H1 (cell line): ENCODE measurements around the gene SH3PXD2A. TPM values are rescaled to one million over a fixed set of nuclear protein-coding genes. Genes with fewer than 3 reads are reported as not detected.
A peak's percentile ranks its signal among the peaks of the same experiment; 100 is the strongest.

Experiments
- CTCF ChIA-PET: fragments of 300-600 bp; sonication (Branson Sonifier 250); formaldehyde crosslinking; loops from one replicate; lab custom pipeline; 2021; ENCODE audit not compliant: partially characterized antibody; lab: Charles Lee
- POLR2A ChIA-PET: fragments of 300-600 bp; sonication (Branson Sonifier 250); formaldehyde crosslinking; loops from one replicate; lab custom pipeline; 2021; ENCODE audit warnings: inconsistent platforms; ENCODE audit not compliant: partially characterized antibody; lab: Charles Lee
- DNase-seq, 2 experiments: peaks; one replicate each; pipeline versions ENCODE4 v3.0.0 to v3.0.0-alpha.2; 2010 to 2022; ENCODE audit warnings: low spot score in 2 of 2, low read depth in 1 of 2, mixed read lengths in 1 of 2
- FAIRE-seq: peaks from 2 replicates; lab custom pipeline; 2011; peaks lifted over from hg19 to GRCh38; lab: Jason Lieb, UNC
- H2AFZ ChIP-seq: 2 replicates; pipeline ENCODE4 v1.8.1; 2012; ENCODE audit warnings: low read length, inconsistent platforms
- H2AK5ac ChIP-seq: 2 replicates; pipeline ENCODE4 v1.6.1; 2013; ENCODE audit warnings: low read depth, low read length
- H2BK120ac ChIP-seq: replicated peaks from 2 replicates; pipeline ENCODE3; 2013; ENCODE audit warnings: low read depth, low read length, inconsistent platforms
- H2BK12ac ChIP-seq: 2 replicates; pipeline ENCODE4 v1.6.1; 2013; ENCODE audit warnings: low read depth, low read length
- H2BK15ac ChIP-seq: 2 replicates; pipeline ENCODE4 v1.6.1; 2013; ENCODE audit warnings: low read length
- H2BK20ac ChIP-seq: 2 replicates; pipeline ENCODE4 v1.6.1; 2013; ENCODE audit warnings: low read length
- H2BK5ac ChIP-seq: 2 replicates; pipeline ENCODE4 v1.6.1; 2013; ENCODE audit warnings: low read depth, low read length
- H3K14ac ChIP-seq: 2 replicates; pipeline ENCODE4 v1.6.1; 2013; ENCODE audit warnings: inconsistent platforms; ENCODE audit not compliant: insufficient read length
- H3K18ac ChIP-seq: 2 replicates; pipeline ENCODE4 v1.6.1; 2013; ENCODE audit warnings: low read length; ENCODE audit errors: extremely low read depth
- H3K23ac ChIP-seq: 2 replicates; pipeline ENCODE4 v1.6.1; 2013; ENCODE audit warnings: inconsistent platforms; ENCODE audit not compliant: insufficient read length
- H3K23me2 ChIP-seq: 2 replicates; pipeline ENCODE4 v1.6.1; 2013; ENCODE audit warnings: low read depth, low read length
- H3K27ac ChIP-seq: 2 replicates; pipeline ENCODE4 v1.6.1; 2011; ENCODE audit warnings: low read depth, low read length, inconsistent platforms
- H3K27me3 ChIP-seq, 4 experiments: replicated peaks in 1 of 4; 1 replicate in 1 of 4; 2 replicates in 3 of 4; pipeline versions ENCODE4 v1.6.1 to v1.8.1; 2011 to 2013; ENCODE audit warnings: low read length in 3 of 4, mild to moderate bottlenecking in 3 of 4, inconsistent platforms in 2 of 4, mixed read lengths in 2 of 4, moderate library complexity in 1 of 4; ENCODE audit not compliant: control insufficient read depth in 3 of 4, insufficient read depth in 3 of 4; ENCODE audit errors: extremely low read depth in 1 of 4
- H3K36me3 ChIP-seq, 4 experiments: 2 replicates each; pipeline versions ENCODE4 v1.6.1 to v1.8.1; 2011 to 2013; ENCODE audit warnings: mild to moderate bottlenecking in 4 of 4, low read length in 3 of 4, moderate library complexity in 2 of 4, control low read depth in 1 of 4, inconsistent platforms in 1 of 4; ENCODE audit not compliant: insufficient read depth in 4 of 4, control insufficient read depth in 2 of 4
- H3K4ac ChIP-seq: replicated peaks from 2 replicates; pipeline ENCODE3; 2013; ENCODE audit warnings: low read length, low read depth, mixed read lengths, inconsistent platforms; ENCODE audit not compliant: insufficient read length
- H3K4me1 ChIP-seq, 4 experiments: replicated peaks in 1 of 4; 1 replicate in 1 of 4; 2 replicates in 3 of 4; pipeline versions ENCODE4 v1.6.1 to v1.8.1; 2011 to 2013; ENCODE audit warnings: low read length in 3 of 4, inconsistent platforms in 2 of 4, mixed read lengths in 1 of 4; ENCODE audit not compliant: insufficient read depth in 4 of 4, control insufficient read depth in 3 of 4
- H3K4me2 ChIP-seq, 2 experiments: 2 replicates each; pipeline versions ENCODE4 v1.6.1 to v1.8.1; 2011 to 2013; ENCODE audit warnings: low read depth in 2 of 2, low read length in 2 of 2, control low read depth in 1 of 2, inconsistent platforms in 1 of 2, mild to moderate bottlenecking in 1 of 2; ENCODE audit not compliant: insufficient read depth in 1 of 2
- H3K4me3 ChIP-seq, 4 experiments: fragments of 200-600, 300-600 bp in 1 of 4; sonication (generic), shearing (Covaris generic), sonication (Bioruptor Twin) in 1 of 4; 2 replicates each; pipeline versions ENCODE4 v1.5.1 to v1.8.1; 2011 to 2016; ENCODE audit warnings: low read length in 4 of 4, low read depth in 3 of 4, control low read depth in 2 of 4, inconsistent platforms in 2 of 4, mild to moderate bottlenecking in 2 of 4, mixed read lengths in 1 of 4, moderate library complexity in 1 of 4; ENCODE audit not compliant: insufficient read depth in 2 of 4; ENCODE audit errors: extremely low read depth in 1 of 4
- H3K56ac ChIP-seq: replicated peaks from 2 replicates; pipeline ENCODE3; 2013; ENCODE audit warnings: low read depth, mild to moderate bottlenecking, mixed read lengths, low read length, inconsistent platforms; ENCODE audit not compliant: insufficient read length
- H3K79me1 ChIP-seq: 2 replicates; pipeline ENCODE4 v1.6.1; 2013; ENCODE audit warnings: low read depth, low read length, control low read depth
- H3K79me2 ChIP-seq, 2 experiments: 2 replicates each; pipeline versions ENCODE4 v1.6.1 to v1.8.1; 2012 to 2013; ENCODE audit warnings: low read length in 2 of 2, mild to moderate bottlenecking in 2 of 2, inconsistent platforms in 1 of 2; ENCODE audit not compliant: insufficient read depth in 2 of 2, control insufficient read depth in 1 of 2
- H3K9ac ChIP-seq, 4 experiments: replicated peaks in 1 of 4; 1 replicate in 1 of 4; 2 replicates in 3 of 4; pipeline versions ENCODE4 v1.6.1 to v1.8.1; 2011 to 2013; ENCODE audit warnings: low read depth in 3 of 4, low read length in 3 of 4, control low read depth in 2 of 4, mild to moderate bottlenecking in 2 of 4, moderate library complexity in 2 of 4, inconsistent platforms in 1 of 4; ENCODE audit errors: extremely low read depth in 1 of 4
- H3K9me3 ChIP-seq, 2 experiments: 2 replicates each; pipeline versions ENCODE4 v1.6.1 to v1.8.1; 2012 to 2013; ENCODE audit warnings: mild to moderate bottlenecking in 2 of 2, moderate library complexity in 2 of 2, control low read depth in 1 of 2, inconsistent platforms in 1 of 2, low read depth in 1 of 2, low read length in 1 of 2, mixed read lengths in 1 of 2; ENCODE audit not compliant: insufficient read depth in 2 of 2
- H4K20me1 ChIP-seq, 2 experiments: replicated peaks in 1 of 2; 2 replicates each; pipeline versions ENCODE3 to v1.8.1; 2011 to 2013; ENCODE audit warnings: inconsistent platforms in 2 of 2, low read length in 2 of 2, mild to moderate bottlenecking in 1 of 2; ENCODE audit not compliant: insufficient read depth in 2 of 2, control insufficient read depth in 1 of 2
- H4K5ac ChIP-seq: 2 replicates; pipeline ENCODE4 v1.6.1; 2013; ENCODE audit warnings: low read length, low read depth, mixed read lengths, inconsistent platforms; ENCODE audit not compliant: insufficient read length
- H4K8ac ChIP-seq: 2 replicates; pipeline ENCODE4 v1.8.0; 2013; ENCODE audit warnings: mild to moderate bottlenecking, moderate library complexity, low read length, inconsistent platforms; ENCODE audit not compliant: insufficient read depth; ENCODE audit errors: extremely low read depth
- H4K91ac ChIP-seq: replicated peaks from 2 replicates; pipeline ENCODE3; 2013; ENCODE audit warnings: low read length, mixed read lengths, inconsistent platforms; ENCODE audit not compliant: insufficient read length
- ATF3 ChIP-seq: IDR thresholded peaks from 2 replicates; pipeline ENCODE4 v1.6.1; 2011; ENCODE audit warnings: low read depth, mild to moderate bottlenecking, low read length; ENCODE audit not compliant: insufficient read depth
- CREB1 ChIP-seq: IDR thresholded peaks from 2 replicates; pipeline ENCODE4 v1.6.1; 2012; ENCODE audit warnings: inconsistent platforms
- WGBS, 2 experiments: shearing (Covaris generic) in 1 of 2; methylation state at CpG; one replicate each; pipeline versions ENCODE4 v1.1.6 to v1.1.7; 2013 to 2015; ENCODE audit warnings: low lambda C conversion rate in 2 of 2, mixed read lengths in 2 of 2, inconsistent platforms in 1 of 2, low coverage in 1 of 2, missing lambda C conversion rate in 1 of 2; ENCODE audit not compliant: insufficient replicate concordance in 2 of 2, insufficient coverage in 1 of 2, insufficient read length in 1 of 2; ENCODE audit errors: extremely low coverage in 1 of 2, missing lambda C conversion rate in 1 of 2; 5-methylcytosine and 5-hydroxymethylcytosine counted together
- polyA plus RNA-seq, 7 experiments: library from polyadenylated mRNA; depleted of rRNA in 3 of 7; stranded (reverse) in 5 of 7; unstranded in 2 of 7; fragments of >200 nt in 5 of 7; fragments of 200-250 nt in 2 of 7; gene quantifications; 1 replicate in 5 of 7; 2 replicates in 1 of 7; 4 replicates in 1 of 7; pipeline versions ENCODE4 v1.2.1 to v1.2.3, GENCODE V29; 2011 to 2013; ENCODE audit warnings: missing spikeins in 2 of 7, mixed read lengths in 2 of 7
- total RNA-seq: library from RNA; stranded (reverse); fragmentation: NEBNext Ultra II Directional; extraction: Animal tissue kit (Norgen Biotek cat#: 25700); gene quantifications from 2 replicates; pipeline ENCODE4 v1.2.1, GENCODE V29; 2021

The SH3PXD2A gene
- total and polyA plus RNA-seq, 2 of the 8 experiments (the other 6 are each of a cell fraction or from before 2014, with no cell fraction given): 5.4 to 16.3 TPM

GRCh38 chr10:103789161-103789560 lies 66.2 kb downstream of the SH3PXD2A start:
- no peak for FAIRE-seq
- Histone ChIP-seq H3K27me3 (no peaks in the 10 kb centered on the region), H4K5ac (no peak overlapping the region), H3K27ac (no peak overlapping the region), H2BK5ac (no peak overlapping the region), H4K91ac (peak overlapping the region; percentile 56), H3K4ac (no peak overlapping the region), H2BK20ac (no peak overlapping the region), H3K56ac (no peak overlapping the region), H2BK12ac (0 out of 2 replicates have a peak overlapping the region, but pooled peaks have one; percentile 60), H3K36me3 (no peaks in the 10 kb centered on the region), H4K8ac (no peak overlapping the region), H3K9me3 (no peaks in the 10 kb centered on the region), H3K14ac (no peak overlapping the region), H3K23me2 (no peaks in the 10 kb centered on the region), H3K9ac (no peak overlapping the region), H4K20me1 (no peaks in the 10 kb centered on the region), H3K4me2 (no peak overlapping the region), H3K79me1 (no peaks in the 10 kb centered on the region), H3K18ac (no peak overlapping the region), H3K4me3 (no peak overlapping the region), H3K79me2 (no peaks in the 10 kb centered on the region), H3K4me1 (no peaks in the 10 kb centered on the region; a peak in 2 of 7 replicates), H2BK15ac (no peak overlapping the region), H2AFZ (no peak overlapping the region), H3K23ac (no peak overlapping the region), H2AK5ac (no peak overlapping the region), H2BK120ac (no peak overlapping the region)
- POLR2A ChIA-PET: interaction anchor here (0.7 kb wide), 1 partner anchor 148 kb away, joined by 3 read pairs; no protein-coding TSS in a partner anchor
- CTCF ChIA-PET: interaction anchor here (0.6 to 6.3 kb wide), 18 partner anchors 7 to 1026 kb away, joined by 3 to 37 read pairs (median 4); no protein-coding TSS in a partner anchor
- 76% methylated on average over 6 of the region's 6 CpGs; no CpG with 5 or more reads in 1 of the 2 experiments for WGBS, 2 experiments
- TF ChIP-seq ATF3 (no peak), CREB1 (no peak)
- DNase-seq: no peak
